Measurements from ENCODE around the gene SELENON.

Gene SELENON

GRCh38 chr1:25799935-25800702 is at the start of gene SELENON:
Gene SELENON (plus strand): TSS chr1:25800193. CDS start chr1:25800231, 38 bp downstream.
- H3K4me3 ChIP-seq (ENCODE audit: low read depth, low read length), result peak within 1 kb of the TSS; percentile 67
- TF ChIP-seq CTCF (IDR thresholded peaks at IDR 0.05; ENCODE audit: low read depth, low read length), result no peak

GRCh38 chr1:25750923-25751605 is 48.9 kb upstream of the SELENON start:
- TF ChIP-seq CTCF (IDR thresholded peaks at IDR 0.05; ENCODE audit: low read depth, low read length), result no peak
- H3K4me3 ChIP-seq (ENCODE audit: low read depth, low read length), result no peak overlapping the region

- H3K4me3 ChIP-seq (ENCODE audit: low read depth, low read length), result no peak overlapping the region
- no peak for TF ChIP-seq CTCF (IDR thresholded peaks at IDR 0.05; ENCODE audit: low read depth, low read length)
These were observed 45.4 kb upstream of the SELENON start for GRCh38 chr1:25754470-25755181.

- TF ChIP-seq CTCF (IDR thresholded peaks at IDR 0.05; ENCODE audit: low read depth, low read length), result no peak
- H3K4me3 ChIP-seq (ENCODE audit: low read depth, low read length), result no peak overlapping the region
These were observed 44.4 kb upstream of the SELENON start for GRCh38 chr1:25755475-25756125.

- H3K4me3 ChIP-seq (ENCODE audit: low read depth, low read length), result no peak overlapping the region
- TF ChIP-seq CTCF (IDR thresholded peaks at IDR 0.05; ENCODE audit: low read depth, low read length), result no peak
These were observed 43.8 kb upstream of the SELENON start for GRCh38 chr1:25756215-25756614.

GRCh38 chr1:25757151-25757845 is 42.7 kb upstream of the SELENON start:
- no peak for TF ChIP-seq CTCF (IDR thresholded peaks at IDR 0.05; ENCODE audit: low read depth, low read length)
- H3K4me3 ChIP-seq (ENCODE audit: low read depth, low read length), result no peak overlapping the region
